Body of pancreas (tissue), 4 donors: Measurements from ENCODE around the gene ADTRP. TPM values are rescaled to one million over a fixed set of nuclear protein-coding genes. Genes with fewer than 3 reads are reported as not detected.

Experiments
- ATAC-seq: fragments of 150-250 bp; one replicate; pipeline ENCODE4 v1.9.1; 2016
- DNase-seq, 4 donors: peaks; one replicate each; pipeline ENCODE4 v3.0.0-alpha.2; 2019
- H3K27ac ChIP-seq, 4 donors: fragments of 200-600 bp; sonication (generic); 1 replicate in 3 of 4; 2 replicates in 1 of 4; pipeline versions ENCODE4 v1.5.1 to v1.6.1; 2016 to 2019; ENCODE audit warnings: mild to moderate bottlenecking in 1 of 4, mixed read lengths in 1 of 4, moderate library complexity in 1 of 4
- H3K27me3 ChIP-seq, 2 donors: fragments of 200-600 bp; sonication (generic); one replicate each; pipeline ENCODE4 v1.6.0; 2016; ENCODE audit warnings: mild to moderate bottlenecking in 1 of 2
- H3K36me3 ChIP-seq, 2 donors: fragments of 200-600 bp; sonication (generic); replicated peaks in 1 of 2; 2 replicates each; pipeline ENCODE4 v1.5.1; 2016; ENCODE audit warnings: low read depth in 2 of 2; ENCODE audit not compliant: insufficient read depth in 1 of 2
- H3K4me1 ChIP-seq: fragments of 200-600 bp; sonication (generic); one replicate; pipeline ENCODE4 v1.6.0; 2016
- H3K4me3 ChIP-seq, 2 donors: fragments of 200-600 bp; sonication (generic); 1 replicate in 1 of 2; 2 replicates in 1 of 2; pipeline ENCODE4 v1.5.1; 2016 to 2019
- H3K9me3 ChIP-seq, 3 donors: fragments of 200-600 bp; sonication (generic); 1 replicate in 2 of 3; 2 replicates in 1 of 3; pipeline ENCODE4 v1.5.1; 2016
- POLR2A ChIP-seq, 3 donors: fragments of 450-650 bp; IDR thresholded peaks; one replicate each; pipeline ENCODE4 v1.6.1; 2016; ENCODE audit warnings: antibody characterized with exemption in 3 of 3, mild to moderate bottlenecking in 2 of 3
- WGBS, 2 donors: methylation state at CpG; one replicate each; pipeline ENCODE4 v1.1.5; 2017; 5-methylcytosine and 5-hydroxymethylcytosine counted together
- intact Hi-C: fragments of 100-400 bp; cut with DNase I; formaldehyde crosslinking; loops from one replicate; pipeline ENCODE4 v1.15.1; 2023
- total RNA-seq, 2 donors: library from RNA; depleted of rRNA; stranded (reverse); fragments of >200 nt; gene quantifications; one replicate each; pipeline ENCODE4 v1.1.0, GENCODE V29; 2016
- TF ChIP-seq, protein P1 (sequence below), 7 experiments: fragments of 450-650 bp in 4 of 7; fragments of 200-600 bp in 3 of 7; sonication (generic) in 3 of 7; IDR thresholded peaks; one replicate each; pipeline ENCODE4 v1.5.1; 2016 to 2019; ENCODE audit warnings: antibody characterized with exemption in 7 of 7

Gene ADTRP
- total RNA-seq, 2 donors from 2014 or later, result not detected

DNA sequence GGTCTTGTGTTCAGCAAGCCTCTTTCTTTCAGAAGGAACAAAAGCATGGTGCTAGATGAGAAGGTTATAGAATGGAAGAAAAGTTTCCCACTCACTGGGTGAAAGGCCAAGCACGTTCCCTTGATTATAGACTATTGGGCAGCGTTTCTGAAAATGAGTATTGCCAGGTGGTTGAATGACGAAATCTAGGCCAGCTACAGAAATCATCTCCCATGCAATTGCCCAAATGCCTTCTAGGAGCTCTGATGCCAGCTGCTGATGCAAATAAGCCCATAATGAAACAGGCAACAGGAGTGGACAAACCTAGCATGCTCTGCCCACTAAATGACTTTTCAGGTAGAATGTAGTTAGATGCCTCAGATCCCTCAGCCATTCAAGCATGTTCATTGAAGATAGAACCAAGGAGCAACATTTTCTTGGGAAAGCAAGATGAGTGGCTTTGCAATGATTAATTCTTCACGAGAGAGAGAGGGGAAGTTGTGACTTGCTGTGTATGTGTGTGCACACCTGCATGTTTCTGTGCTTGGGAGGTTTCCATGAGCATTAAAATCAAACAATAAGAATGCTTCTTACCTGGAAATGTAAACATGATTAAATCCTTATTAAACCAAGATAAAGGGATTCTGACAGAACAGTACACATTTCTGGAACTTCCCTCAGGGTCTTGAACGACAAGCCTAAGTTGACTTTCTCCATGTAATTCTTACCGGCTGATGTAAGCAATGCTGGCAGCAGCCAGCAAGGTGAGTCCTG is 43.6 kb downstream of the ADTRP start:
- no peaks in the 10 kb centered on the region for H3K36me3 ChIP-seq
- intact Hi-C loops, result no loop called here
- ATAC-seq (no peak), DNase-seq (no peak)
- no peaks in the 10 kb centered on the region for H3K27me3 ChIP-seq
- 33 to 46% methylated on average over 6 of the region's 6 CpGs for WGBS, 2 donors
- TF ChIP-seq, protein P1, sequence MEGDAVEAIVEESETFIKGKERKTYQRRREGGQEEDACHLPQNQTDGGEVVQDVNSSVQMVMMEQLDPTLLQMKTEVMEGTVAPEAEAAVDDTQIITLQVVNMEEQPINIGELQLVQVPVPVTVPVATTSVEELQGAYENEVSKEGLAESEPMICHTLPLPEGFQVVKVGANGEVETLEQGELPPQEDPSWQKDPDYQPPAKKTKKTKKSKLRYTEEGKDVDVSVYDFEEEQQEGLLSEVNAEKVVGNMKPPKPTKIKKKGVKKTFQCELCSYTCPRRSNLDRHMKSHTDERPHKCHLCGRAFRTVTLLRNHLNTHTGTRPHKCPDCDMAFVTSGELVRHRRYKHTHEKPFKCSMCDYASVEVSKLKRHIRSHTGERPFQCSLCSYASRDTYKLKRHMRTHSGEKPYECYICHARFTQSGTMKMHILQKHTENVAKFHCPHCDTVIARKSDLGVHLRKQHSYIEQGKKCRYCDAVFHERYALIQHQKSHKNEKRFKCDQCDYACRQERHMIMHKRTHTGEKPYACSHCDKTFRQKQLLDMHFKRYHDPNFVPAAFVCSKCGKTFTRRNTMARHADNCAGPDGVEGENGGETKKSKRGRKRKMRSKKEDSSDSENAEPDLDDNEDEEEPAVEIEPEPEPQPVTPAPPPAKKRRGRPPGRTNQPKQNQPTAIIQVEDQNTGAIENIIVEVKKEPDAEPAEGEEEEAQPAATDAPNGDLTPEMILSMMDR (IDR thresholded peaks at IDR 0.05), result no peak
- H3K4me3 ChIP-seq, result no peak overlapping the region
- H3K4me1 ChIP-seq, result peaks cover 16% of the 10 kb centered on the region
- no peak overlapping the region for H3K27ac ChIP-seq
- H3K9me3 ChIP-seq, result no peaks in the 10 kb centered on the region

DNA sequence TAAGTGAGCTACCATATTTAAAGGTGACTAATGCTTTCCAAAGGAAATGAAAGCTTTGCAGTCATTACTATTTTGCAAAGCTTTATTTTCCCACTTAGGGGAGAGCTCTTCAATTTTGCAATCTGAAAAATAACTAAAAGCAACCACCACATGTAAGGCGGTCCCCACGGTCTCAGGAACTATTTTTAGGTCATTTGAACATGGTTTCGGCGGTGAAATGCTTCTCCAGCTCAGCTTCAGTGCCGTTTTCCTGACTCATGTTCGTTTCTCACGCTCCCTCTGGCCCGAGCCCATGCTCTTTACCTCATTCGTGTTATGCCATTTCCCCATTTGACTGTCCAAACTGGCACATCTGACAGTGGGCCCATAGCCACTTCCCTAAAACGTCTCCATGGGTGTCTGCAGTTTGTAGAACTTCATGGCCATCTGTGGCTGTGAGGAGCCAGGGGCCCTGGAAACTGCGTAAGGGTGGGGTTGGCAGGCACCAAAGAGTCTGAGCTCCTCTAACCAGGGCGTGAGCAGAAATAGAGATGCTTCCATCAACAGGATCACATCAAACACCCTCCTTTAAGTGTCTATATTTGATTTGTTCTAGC is 46.5 kb downstream of the ADTRP start:
- Histone ChIP-seq H3K27ac (peak overlapping the region in 1 of 4 donors; percentile 71), H3K27me3 (no peaks in the 10 kb centered on the region), H3K4me3 (no peak overlapping the region), H3K4me1 (peaks cover 16% of the 10 kb centered on the region), H3K9me3 (no peaks in the 10 kb centered on the region), H3K36me3 (no peaks in the 10 kb centered on the region)
- ATAC-seq (peak; percentile 34), DNase-seq (peak in 3 of 4 donors; percentile 29 to 81 (median 35))
- intact Hi-C loops, result no loop called here
- TF ChIP-seq, protein P1 (IDR thresholded peaks at IDR 0.05), result no peak
- TF ChIP-seq POLR2A (IDR thresholded peaks at IDR 0.05), result no peak
- WGBS, 2 donors, result 57 to 78% methylated on average over 12 of the region's 12 CpGs

DNA sequence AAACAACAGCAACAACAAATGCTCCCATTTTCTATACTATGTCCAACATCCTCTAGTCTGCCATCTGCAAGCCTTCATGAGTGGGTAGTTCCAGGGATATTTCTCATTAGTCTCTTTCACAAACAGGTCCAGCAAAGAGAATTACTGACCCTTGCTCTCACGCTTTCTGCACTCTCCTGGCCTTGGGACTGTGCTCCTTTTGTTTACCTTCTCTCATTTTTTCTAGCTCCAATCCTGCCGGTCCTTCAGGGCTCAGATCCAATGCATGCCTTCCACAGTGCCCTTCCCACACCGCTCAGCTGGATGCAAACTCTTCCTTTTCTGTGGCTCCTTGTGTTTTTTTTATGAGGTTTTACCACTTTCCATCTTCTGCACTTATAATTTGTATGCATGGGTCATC is 47.2 kb downstream of the ADTRP start:
- no peak for TF ChIP-seq POLR2A (IDR thresholded peaks at IDR 0.05)
- TF ChIP-seq, protein P1 (IDR thresholded peaks at IDR 0.05), result no peak
- H3K27ac ChIP-seq, result peak overlapping the region in 1 of 4 donors; percentile 71
- H3K27me3 ChIP-seq, result no peaks in the 10 kb centered on the region
- H3K36me3 ChIP-seq, result no peaks in the 10 kb centered on the region
- intact Hi-C loops, result no loop called here
- WGBS, 2 donors, result 15 to 18% methylated on average over 3 of the region's 3 CpGs
- H3K4me3 ChIP-seq, result no peak overlapping the region
- H3K4me1 ChIP-seq, result peaks cover 16% of the 10 kb centered on the region
- DNase-seq (peak in 2 of 4 donors; percentile 31 to 63), ATAC-seq (peak; percentile 79)
- H3K9me3 ChIP-seq, result no peaks in the 10 kb centered on the region

DNA sequence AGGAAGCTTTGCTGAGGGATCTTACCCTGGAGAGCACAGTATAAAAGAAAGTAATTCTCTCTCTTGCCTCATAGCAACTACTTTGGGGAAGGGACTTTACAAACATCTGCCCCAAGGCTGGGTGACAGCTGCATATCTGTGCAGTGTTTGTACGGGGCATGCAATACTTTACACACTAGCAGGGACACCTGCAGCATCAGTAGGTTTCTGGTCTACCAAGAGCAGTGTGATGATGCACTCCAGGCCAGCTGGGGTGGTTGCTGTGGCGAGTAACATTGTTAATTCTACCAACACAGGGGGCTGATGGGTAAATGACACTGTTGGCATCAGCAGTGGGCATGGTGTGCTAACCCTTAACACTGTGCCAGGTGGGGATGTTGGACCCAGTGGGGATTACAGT is 48.0 kb downstream of the ADTRP start:
- Histone ChIP-seq H3K4me3 (no peak overlapping the region), H3K27me3 (no peaks in the 10 kb centered on the region), H3K9me3 (no peaks in the 10 kb centered on the region), H3K27ac (no peak overlapping the region), H3K36me3 (no peaks in the 10 kb centered on the region), H3K4me1 (peaks cover 16% of the 10 kb centered on the region)
- WGBS, 2 donors, result 64 to 71% methylated on average over 2 of the region's 2 CpGs
- no peak for ATAC-seq
- DNase-seq, result no peak
- intact Hi-C loops, result no loop called here
- no peak for TF ChIP-seq POLR2A (IDR thresholded peaks at IDR 0.05)

DNA sequence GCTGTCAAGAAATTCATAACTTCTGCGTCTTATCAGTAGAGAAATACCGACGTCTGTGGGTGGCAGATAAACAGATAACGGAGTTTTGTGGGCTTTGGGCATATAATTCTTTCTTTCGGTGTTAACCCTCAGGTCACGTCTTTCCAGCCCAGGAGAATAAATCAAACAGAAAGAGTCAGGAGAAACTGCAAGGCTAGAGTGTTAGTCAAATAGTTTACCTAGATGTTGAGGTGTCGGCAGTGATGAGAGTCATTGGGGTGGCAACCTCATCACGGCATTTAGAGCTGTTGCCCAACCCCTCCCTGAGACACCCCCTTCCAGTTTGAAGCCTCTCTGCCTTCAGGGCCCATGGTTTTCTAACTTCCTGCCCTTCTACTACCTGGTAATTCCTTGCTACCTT is 49.5 kb downstream of the ADTRP start:
- WGBS, 2 donors, result 80 to 87% methylated on average over 8 of the region's 8 CpGs
- intact Hi-C loops, result no loop called here
- peaks cover 11% of the 10 kb centered on the region for H3K4me1 ChIP-seq
- H3K9me3 ChIP-seq, result no peaks in the 10 kb centered on the region
- no peak for DNase-seq
- ATAC-seq, result no peak
- no peak for TF ChIP-seq POLR2A (IDR thresholded peaks at IDR 0.05)
- TF ChIP-seq, protein P1 (IDR thresholded peaks at IDR 0.05), result no peak
- H3K27me3 ChIP-seq, result no peaks in the 10 kb centered on the region
- no peaks in the 10 kb centered on the region for H3K36me3 ChIP-seq
- no peak overlapping the region for H3K4me3 ChIP-seq
- H3K27ac ChIP-seq, result no peak overlapping the region
